Ecto neural progenitor cell (in vitro differentiated cells): ENCODE measurements around the gene TRIM28.
"Not testable (repeated sequence)": the region's sequence is repeated elsewhere in the genome, so short reads cannot be mapped to it uniquely, and the experiment has no call there.

Source experiments
- DNase-seq: peaks from one replicate; pipeline ENCODE4 v3.0.0-alpha.2; 2018; ENCODE audit warnings: low spot score

TRIM28 gene

GRCh38 chr19:58543826-58544590 is at the start of gene TRIM28:
Gene TRIM28, plus strand, starts transcription at chr19:58544064. Its CDS starts 694 bp downstream, at chr19:58544758.
- peak; percentile 100 for DNase-seq

- DNase-seq, result peak; percentile 39
Measured at GRCh38 chr19:58497634-58498170, 46.2 kb upstream of the TRIM28 start.

- DNase-seq, result peak; percentile 44
Measured at GRCh38 chr19:58498316-58499020, 45.4 kb upstream of the TRIM28 start.

GRCh38 chr19:58499021-58499927 is 44.6 kb upstream of the TRIM28 start:
- DNase-seq, result peak; percentile 99

GRCh38 chr19:58500242-58500641 is 43.6 kb upstream of the TRIM28 start:
- DNase-seq, result peak; percentile 43

GRCh38 chr19:58507602-58508223 is 36.2 kb upstream of the TRIM28 start:
- not testable (repeated sequence) for DNase-seq

- DNase-seq, result no peak
Measured at GRCh38 chr19:58509731-58510083, 34.2 kb upstream of the TRIM28 start.

- no peak for DNase-seq
Measured at GRCh38 chr19:58510084-58510862, 33.6 kb upstream of the TRIM28 start.

GRCh38 chr19:58511353-58512208 is 32.3 kb upstream of the TRIM28 start, which contains the start of gene SLC27A5:
Gene SLC27A5, minus strand, starts transcription at chr19:58511992. Its CDS starts 37 bp downstream, at chr19:58511955.
- no peak for DNase-seq

GRCh38 chr19:58513213-58513693 is 30.6 kb upstream of the TRIM28 start:
- DNase-seq, result no peak

GRCh38 chr19:58513694-58514563 is 29.9 kb upstream of the TRIM28 start:
- DNase-seq, result peak; percentile 95

- no peak for DNase-seq
Measured at GRCh38 chr19:58514564-58515022, 29.3 kb upstream of the TRIM28 start.

- DNase-seq, result no peak
Measured at GRCh38 chr19:58515259-58515658, 28.6 kb upstream of the TRIM28 start.

- no peak for DNase-seq
Measured at GRCh38 chr19:58516246-58516836, 27.5 kb upstream of the TRIM28 start.

- no peak for DNase-seq
Measured at GRCh38 chr19:58516964-58517833, 26.7 kb upstream of the TRIM28 start.

- no peak for DNase-seq
Measured at GRCh38 chr19:58518256-58519086, 25.4 kb upstream of the TRIM28 start.
